ENCODE measurements around the gene AHRR. TPM values are rescaled to one million over a fixed set of nuclear protein-coding genes. Genes with fewer than 3 reads are reported as not detected.
A peak's percentile ranks its signal among the peaks of the same experiment; 100 is the strongest.

Gene AHRR
- total and polyA plus RNA-seq, 7 experiments from 2014 or later: 0.56 to 23.5 (median 1.2) TPM; not detected in 1

- H3K36me3 ChIP-seq (ENCODE audit: control insufficient read depth in 2 of 3, insufficient read depth in 3 of 3, low read length in 3 of 3): no peaks in the 10 kb centered on the region
- Mint-ChIP-seq H3K4me3 (no peak overlapping the region), H3K9me3 (peaks cover 0 to under 1% (median 0%) of the 10 kb centered on the region in 11 donors), H3K27me3 (peaks cover 1 to 45% (median 20%) of the 10 kb centered on the region in 5 donors), H3K36me3 (peaks cover 0 to 16% (median 0%) of the 10 kb centered on the region in 5 donors), H3K4me1 (peaks cover 0 to 45% (median 19%) of the 10 kb centered on the region in 7 donors), H3K27ac (no peak overlapping the region)
- intact Hi-C loops (cut with micrococcal nuclease): loop anchor here in 1 of 2 donors (2.0 kb wide), 1 partner anchor 25 kb away; no protein-coding TSS in a partner anchor
- no peaks in the 10 kb centered on the region for H3K9me3 ChIP-seq (ENCODE audit: control insufficient read depth in 2 of 3, low read length in 3 of 3)
- DNase-seq (no peak), ATAC-seq (no peak)
- ChIA-PET POLR2A (no interaction called here), CTCF (no interaction called here)
- H3K27me3 ChIP-seq (ENCODE audit: control insufficient read depth in 2 of 2, insufficient read depth in 2 of 2, low read length in 2 of 2): no peaks in the 10 kb centered on the region
- H3K27ac ChIP-seq (ENCODE audit: low read depth, low read length): no peak overlapping the region
- peaks cover 0 to 7% of the 10 kb centered on the region in 2 donors for H3K4me1 ChIP-seq (ENCODE audit: control insufficient read depth in 2 of 2, insufficient read depth in 2 of 2, low read length in 2 of 2)
- H3K4me3 ChIP-seq (ENCODE audit: low read length): no peak overlapping the region
Observed at GRCh38 chr5:347712-348284, 26.3 kb downstream of the AHRR start.

GRCh38 chr5:348726-349125 is 27.2 kb downstream of the AHRR start:
- H3K27me3 Mint-ChIP-seq: peaks cover 0 to 44% (median 20%) of the 10 kb centered on the region in 5 donors
- ChIA-PET CTCF (no interaction called here), POLR2A (no interaction called here)
- no peak overlapping the region for H3K4me3 Mint-ChIP-seq
- H3K27ac Mint-ChIP-seq: peak overlapping the region in 1 of 9 donors; percentile 23
- H3K27ac ChIP-seq (ENCODE audit: low read depth, low read length): no peak overlapping the region
- no peaks in the 10 kb centered on the region for H3K9me3 Mint-ChIP-seq
- no peak overlapping the region for H3K4me3 ChIP-seq (ENCODE audit: low read length)
- peaks cover 0 to 42% (median 16%) of the 10 kb centered on the region in 7 donors for H3K4me1 Mint-ChIP-seq
- intact Hi-C loops (cut with micrococcal nuclease): no loop called here
- H3K4me1 ChIP-seq (ENCODE audit: control insufficient read depth in 2 of 2, insufficient read depth in 2 of 2, low read length in 2 of 2): peaks cover 0 to 7% of the 10 kb centered on the region in 2 donors
- no peaks in the 10 kb centered on the region for H3K27me3 ChIP-seq (ENCODE audit: control insufficient read depth in 2 of 2, insufficient read depth in 2 of 2, low read length in 2 of 2)
- H3K9me3 ChIP-seq (ENCODE audit: control insufficient read depth in 2 of 3, low read length in 3 of 3): no peaks in the 10 kb centered on the region
- ATAC-seq (no peak), DNase-seq (no peak)
- H3K36me3 ChIP-seq (ENCODE audit: control insufficient read depth in 2 of 3, insufficient read depth in 3 of 3, low read length in 3 of 3): no peaks in the 10 kb centered on the region
- H3K36me3 Mint-ChIP-seq: peaks cover 0 to 15% (median 0%) of the 10 kb centered on the region in 5 donors

GRCh38 chr5:350355-350754 is 28.8 kb downstream of the AHRR start:
- POLR2A ChIA-PET: no interaction called here
- ATAC-seq: no peak
- H3K27ac Mint-ChIP-seq: no peak overlapping the region
- H3K4me3 ChIP-seq (ENCODE audit: low read length): no peak overlapping the region
- intact Hi-C loops (cut with micrococcal nuclease): no loop called here
- DNase-seq: no peak
- H3K36me3 Mint-ChIP-seq: peaks cover 0 to 13% (median 0%) of the 10 kb centered on the region in 5 donors
- CTCF ChIA-PET: no interaction called here
- H3K27me3 ChIP-seq (ENCODE audit: control insufficient read depth in 2 of 2, insufficient read depth in 2 of 2, low read length in 2 of 2): no peaks in the 10 kb centered on the region
- peaks cover 0 to 42% (median 20%) of the 10 kb centered on the region in 5 donors for H3K27me3 Mint-ChIP-seq
- peaks cover 0 to 35% (median 15%) of the 10 kb centered on the region in 7 donors for H3K4me1 Mint-ChIP-seq
- H3K27ac ChIP-seq (ENCODE audit: low read depth, low read length): no peak overlapping the region
- peaks cover 0 to 7% of the 10 kb centered on the region in 2 donors for H3K4me1 ChIP-seq (ENCODE audit: control insufficient read depth in 2 of 2, insufficient read depth in 2 of 2, low read length in 2 of 2)
- no peak overlapping the region for H3K4me3 Mint-ChIP-seq
- no peaks in the 10 kb centered on the region for H3K36me3 ChIP-seq (ENCODE audit: control insufficient read depth in 2 of 3, insufficient read depth in 3 of 3, low read length in 3 of 3)
- no peaks in the 10 kb centered on the region for H3K9me3 Mint-ChIP-seq
- no peaks in the 10 kb centered on the region for H3K9me3 ChIP-seq (ENCODE audit: control insufficient read depth in 2 of 3, low read length in 3 of 3)

GRCh38 chr5:351084-351920 is 29.8 kb downstream of the AHRR start:
- Histone ChIP-seq H3K36me3 (ENCODE audit: control insufficient read depth in 2 of 3, insufficient read depth in 3 of 3, low read length in 3 of 3) (no peaks in the 10 kb centered on the region), H3K4me1 (ENCODE audit: control insufficient read depth in 2 of 2, insufficient read depth in 2 of 2, low read length in 2 of 2) (peaks cover 0 to 6% of the 10 kb centered on the region in 2 donors), H3K27me3 (ENCODE audit: control insufficient read depth in 2 of 2, insufficient read depth in 2 of 2, low read length in 2 of 2) (no peaks in the 10 kb centered on the region), H3K4me3 (ENCODE audit: low read length) (no peak overlapping the region), H3K9me3 (ENCODE audit: control insufficient read depth in 2 of 3, low read length in 3 of 3) (no peaks in the 10 kb centered on the region), H3K27ac (ENCODE audit: low read depth, low read length) (no peak overlapping the region)
- CTCF ChIA-PET: no interaction called here
- ATAC-seq (no peak), DNase-seq (no peak)
- intact Hi-C loops (cut with micrococcal nuclease): no loop called here
- Mint-ChIP-seq H3K27me3 (peaks cover 0 to 36% (median 19%) of the 10 kb centered on the region in 5 donors), H3K36me3 (peaks cover 0 to 16% (median 0%) of the 10 kb centered on the region in 5 donors), H3K4me3 (no peak overlapping the region), H3K4me1 (peaks cover 0 to 26% (median 8%) of the 10 kb centered on the region in 7 donors), H3K27ac (peak overlapping the region in 2 of 9 donors; percentile 17 to 33), H3K9me3 (no peaks in the 10 kb centered on the region)
- POLR2A ChIA-PET: no interaction called here

GRCh38 chr5:351921-352245 is 30.4 kb downstream of the AHRR start:
- H3K27ac Mint-ChIP-seq: no peak overlapping the region
- H3K27me3 Mint-ChIP-seq: peaks cover 0 to 31% (median 13%) of the 10 kb centered on the region in 5 donors
- Histone ChIP-seq H3K27ac (ENCODE audit: low read depth, low read length) (no peak overlapping the region), H3K9me3 (ENCODE audit: control insufficient read depth in 2 of 3, low read length in 3 of 3) (no peaks in the 10 kb centered on the region), H3K36me3 (ENCODE audit: control insufficient read depth in 2 of 3, insufficient read depth in 3 of 3, low read length in 3 of 3) (no peaks in the 10 kb centered on the region), H3K4me1 (ENCODE audit: control insufficient read depth in 2 of 2, insufficient read depth in 2 of 2, low read length in 2 of 2) (no peaks in the 10 kb centered on the region), H3K4me3 (ENCODE audit: low read length) (no peak overlapping the region), H3K27me3 (ENCODE audit: control insufficient read depth in 2 of 2, insufficient read depth in 2 of 2, low read length in 2 of 2) (no peaks in the 10 kb centered on the region)
- CTCF ChIA-PET: no interaction called here
- no peaks in the 10 kb centered on the region for H3K9me3 Mint-ChIP-seq
- DNase-seq: no peak
- ATAC-seq: no peak
- no peak overlapping the region for H3K4me3 Mint-ChIP-seq
- peaks cover 0 to 20% (median 3%) of the 10 kb centered on the region in 7 donors for H3K4me1 Mint-ChIP-seq
- H3K36me3 Mint-ChIP-seq: peaks cover 0 to 16% (median 0%) of the 10 kb centered on the region in 5 donors
- POLR2A ChIA-PET: no interaction called here
- intact Hi-C loops (cut with micrococcal nuclease): no loop called here

GRCh38 chr5:352639-353611 is 31.4 kb downstream of the AHRR start:
- no peak for ATAC-seq

More at GRCh38 chr5:352639-353611, 31.4 kb downstream of the AHRR start:
- Histone ChIP-seq H3K36me3 (ENCODE audit: control insufficient read depth in 2 of 3, insufficient read depth in 3 of 3, low read length in 3 of 3) (no peaks in the 10 kb centered on the region), H3K27me3 (ENCODE audit: control insufficient read depth in 2 of 2, insufficient read depth in 2 of 2, low read length in 2 of 2) (no peaks in the 10 kb centered on the region), H3K27ac (ENCODE audit: low read depth, low read length) (no peak overlapping the region), H3K4me3 (ENCODE audit: low read length) (no peak overlapping the region), H3K4me1 (ENCODE audit: control insufficient read depth in 2 of 2, insufficient read depth in 2 of 2, low read length in 2 of 2) (no peaks in the 10 kb centered on the region), H3K9me3 (ENCODE audit: control insufficient read depth in 2 of 3, low read length in 3 of 3) (no peaks in the 10 kb centered on the region)
- intact Hi-C loops (cut with micrococcal nuclease): no loop called here
- CTCF ChIA-PET: no interaction called here
- Mint-ChIP-seq H3K27ac (peak overlapping the region in 2 of 9 donors; percentile 9 to 20), H3K36me3 (peaks cover 0 to 16% (median 0%) of the 10 kb centered on the region in 5 donors), H3K27me3 (peaks cover 0 to 25% (median 9%) of the 10 kb centered on the region in 5 donors), H3K4me3 (no peak overlapping the region), H3K9me3 (no peaks in the 10 kb centered on the region), H3K4me1 (peaks cover 0 to 16% (median 0%) of the 10 kb centered on the region in 7 donors)
- DNase-seq: no peak
- POLR2A ChIA-PET: interaction anchor here (1.0 kb wide), 1 partner anchor 15 kb away, joined by 3 read pairs; no protein-coding TSS in a partner anchor
